ENCODE data around the gene CIRBP.

The CIRBP gene

GRCh38 chr19:1270213-1270853 is 1.2 kb downstream of the CIRBP start:
- no peak for DNase-seq

GRCh38 chr19:1270854-1271527 is 1.9 kb downstream of the CIRBP start:
- no peak for DNase-seq

- no peak for DNase-seq
Measured at GRCh38 chr19:1271528-1272422, 2.6 kb downstream of the CIRBP start.

GRCh38 chr19:1272423-1273262 is 3.5 kb downstream of the CIRBP start:
- no peak for DNase-seq

- no peak for DNase-seq
Measured at GRCh38 chr19:1273263-1274041, 4.3 kb downstream of the CIRBP start.

- DNase-seq = no peak
Measured at GRCh38 chr19:1274081-1274851, 5.1 kb downstream of the CIRBP start.

- DNase-seq = no peak
Measured at GRCh38 chr19:1274852-1275259, 5.7 kb downstream of the CIRBP start.

- DNase-seq = peak; percentile 94
Measured at GRCh38 chr19:1275260-1275975, 6.3 kb downstream of the CIRBP start, which contains the start of gene FAM174C. Gene FAM174C, plus strand, starts transcription at chr19:1275530. Its CDS starts 20 bp downstream, at chr19:1275550.

GRCh38 chr19:1275976-1276627 is 7.0 kb downstream of the CIRBP start:
- no peak for DNase-seq

GRCh38 chr19:1276628-1277022 is 7.5 kb downstream of the CIRBP start:
- DNase-seq = no peak

- no peak for DNase-seq
Measured at GRCh38 chr19:1277061-1277460, 7.9 kb downstream of the CIRBP start.

GRCh38 chr19:1278074-1278473 is 8.9 kb downstream of the CIRBP start:
- DNase-seq = no peak

- DNase-seq = no peak
Measured at GRCh38 chr19:1278713-1279660, 9.9 kb downstream of the CIRBP start.

- peak; percentile 24 for DNase-seq
Measured at GRCh38 chr19:1279782-1280341, 10.7 kb downstream of the CIRBP start.

GRCh38 chr19:1280636-1281568 is 11.8 kb downstream of the CIRBP start:
- no peak for DNase-seq

- DNase-seq = no peak
Measured at GRCh38 chr19:1281569-1282287, 12.6 kb downstream of the CIRBP start.

All from NCI-H1048 (cell line).